Measurements from ENCODE around the gene CYBA. TPM values are rescaled to one million over a fixed set of nuclear protein-coding genes. Genes with fewer than 3 reads are reported as not detected.

Gene CYBA
- total and polyA plus RNA-seq, 2 of the 13 experiments (the other 11 are each of a cell fraction or from before 2014, with no cell fraction given) = 196 to 250 TPM

DNA sequence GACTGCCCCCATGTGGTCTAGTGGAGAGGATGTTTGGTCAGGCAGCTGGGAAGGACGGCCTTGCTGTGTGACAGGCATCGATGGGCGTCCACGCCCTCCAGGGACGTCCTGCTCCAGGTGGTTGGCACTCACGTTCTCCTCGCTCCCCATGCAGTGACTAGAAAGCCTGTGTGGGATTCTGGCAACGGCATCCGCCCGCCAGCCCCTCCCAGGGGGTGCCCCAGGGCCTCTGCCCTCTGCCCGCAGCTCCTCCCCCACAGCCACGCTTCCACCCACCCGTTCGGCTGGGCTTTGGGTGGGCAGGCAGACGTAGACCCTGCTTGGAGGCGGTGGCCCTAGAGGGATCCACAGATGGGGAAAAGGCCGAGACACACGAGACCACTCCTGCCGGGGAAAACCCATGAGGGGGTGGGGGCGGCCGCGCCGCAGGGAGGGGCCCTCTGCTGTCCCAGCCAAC is 17.1 kb downstream of the CYBA start (continued):
- TF ChIP-seq ZFX (CRISPR knock-in tag; IDR thresholded peaks at IDR 0.05; ENCODE audit: low read depth) = peak; percentile 39; the same call in 1 of the 2 replicates
- TF ChIP-seq, protein P1, sequence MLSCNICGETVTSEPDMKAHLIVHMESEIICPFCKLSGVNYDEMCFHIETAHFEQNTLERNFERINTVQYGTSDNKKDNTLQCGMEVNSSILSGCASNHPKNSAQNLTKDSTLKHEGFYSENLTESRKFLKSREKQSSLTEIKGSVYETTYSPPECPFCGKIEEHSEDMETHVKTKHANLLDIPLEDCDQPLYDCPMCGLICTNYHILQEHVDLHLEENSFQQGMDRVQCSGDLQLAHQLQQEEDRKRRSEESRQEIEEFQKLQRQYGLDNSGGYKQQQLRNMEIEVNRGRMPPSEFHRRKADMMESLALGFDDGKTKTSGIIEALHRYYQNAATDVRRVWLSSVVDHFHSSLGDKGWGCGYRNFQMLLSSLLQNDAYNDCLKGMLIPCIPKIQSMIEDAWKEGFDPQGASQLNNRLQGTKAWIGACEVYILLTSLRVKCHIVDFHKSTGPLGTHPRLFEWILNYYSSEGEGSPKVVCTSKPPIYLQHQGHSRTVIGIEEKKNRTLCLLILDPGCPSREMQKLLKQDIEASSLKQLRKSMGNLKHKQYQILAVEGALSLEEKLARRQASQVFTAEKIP (CRISPR knock-in tag; IDR thresholded peaks at IDR 0.05; ENCODE audit: borderline replicate concordance) = no peak
- peak; percentile 9 for TF ChIP-seq ZNF883 (CRISPR knock-in tag; IDR thresholded peaks at IDR 0.05; ENCODE audit: not compliant biosample characterization)
- TF ChIP-seq, protein P2, sequence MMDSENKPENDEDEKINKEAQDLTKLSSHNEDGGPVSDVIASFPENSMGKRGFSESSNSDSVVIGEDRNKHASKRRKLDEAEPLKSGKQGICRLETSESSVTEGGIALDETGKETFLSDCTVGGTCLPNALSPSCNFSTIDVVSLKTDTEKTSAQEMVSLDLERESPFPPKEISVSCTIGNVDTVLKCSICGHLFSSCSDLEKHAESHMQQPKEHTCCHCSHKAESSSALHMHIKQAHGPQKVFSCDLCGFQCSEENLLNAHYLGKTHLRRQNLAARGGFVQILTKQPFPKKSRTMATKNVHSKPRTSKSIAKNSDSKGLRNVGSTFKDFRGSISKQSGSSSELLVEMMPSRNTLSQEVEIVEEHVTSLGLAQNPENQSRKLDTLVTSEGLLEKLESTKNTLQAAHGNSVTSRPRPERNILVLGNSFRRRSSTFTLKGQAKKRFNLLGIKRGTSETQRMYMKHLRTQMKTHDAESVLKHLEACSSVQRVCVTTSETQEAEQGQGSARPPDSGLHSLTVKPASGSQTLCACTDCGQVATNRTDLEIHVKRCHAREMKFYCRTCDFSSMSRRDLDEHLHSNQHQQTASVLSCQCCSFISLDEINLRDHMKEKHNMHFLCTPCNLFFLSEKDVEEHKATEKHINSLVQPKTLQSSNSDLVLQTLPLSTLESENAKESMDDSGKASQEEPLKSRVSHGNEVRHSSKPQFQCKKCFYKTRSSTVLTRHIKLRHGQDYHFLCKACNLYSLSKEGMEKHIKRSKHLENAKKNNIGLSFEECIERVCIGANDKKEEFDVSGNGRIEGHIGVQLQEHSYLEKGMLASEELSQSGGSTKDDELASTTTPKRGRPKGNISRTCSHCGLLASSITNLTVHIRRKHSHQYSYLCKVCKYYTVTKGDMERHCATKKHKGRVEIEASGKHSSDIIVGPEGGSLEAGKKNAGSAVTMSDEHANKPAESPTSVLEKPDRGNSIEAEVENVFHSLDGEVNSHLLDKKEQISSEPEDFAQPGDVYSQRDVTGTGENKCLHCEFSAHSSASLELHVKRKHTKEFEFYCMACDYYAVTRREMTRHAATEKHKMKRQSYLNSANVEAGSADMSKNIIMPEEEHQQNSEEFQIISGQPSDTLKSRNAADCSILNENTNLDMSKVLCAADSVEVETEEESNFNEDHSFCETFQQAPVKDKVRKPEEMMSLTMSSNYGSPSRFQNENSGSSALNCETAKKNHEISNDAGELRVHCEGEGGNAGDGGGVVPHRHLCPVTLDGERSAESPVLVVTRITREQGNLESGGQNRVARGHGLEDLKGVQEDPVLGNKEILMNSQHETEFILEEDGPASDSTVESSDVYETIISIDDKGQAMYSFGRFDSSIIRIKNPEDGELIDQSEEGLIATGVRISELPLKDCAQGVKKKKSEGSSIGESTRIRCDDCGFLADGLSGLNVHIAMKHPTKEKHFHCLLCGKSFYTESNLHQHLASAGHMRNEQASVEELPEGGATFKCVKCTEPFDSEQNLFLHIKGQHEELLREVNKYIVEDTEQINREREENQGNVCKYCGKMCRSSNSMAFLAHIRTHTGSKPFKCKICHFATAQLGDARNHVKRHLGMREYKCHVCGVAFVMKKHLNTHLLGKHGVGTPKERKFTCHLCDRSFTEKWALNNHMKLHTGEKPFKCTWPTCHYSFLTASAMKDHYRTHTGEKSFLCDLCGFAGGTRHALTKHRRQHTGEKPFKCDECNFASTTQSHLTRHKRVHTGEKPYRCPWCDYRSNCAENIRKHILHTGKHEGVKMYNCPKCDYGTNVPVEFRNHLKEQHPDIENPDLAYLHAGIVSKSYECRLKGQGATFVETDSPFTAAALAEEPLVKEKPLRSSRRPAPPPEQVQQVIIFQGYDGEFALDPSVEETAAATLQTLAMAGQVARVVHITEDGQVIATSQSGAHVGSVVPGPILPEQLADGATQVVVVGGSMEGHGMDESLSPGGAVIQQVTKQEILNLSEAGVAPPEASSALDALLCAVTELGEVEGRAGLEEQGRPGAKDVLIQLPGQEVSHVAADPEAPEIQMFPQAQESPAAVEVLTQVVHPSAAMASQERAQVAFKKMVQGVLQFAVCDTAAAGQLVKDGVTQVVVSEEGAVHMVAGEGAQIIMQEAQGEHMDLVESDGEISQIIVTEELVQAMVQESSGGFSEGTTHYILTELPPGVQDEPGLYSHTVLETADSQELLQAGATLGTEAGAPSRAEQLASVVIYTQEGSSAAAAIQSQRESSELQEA (CRISPR knock-in tag; IDR thresholded peaks at IDR 0.05; ENCODE audit: not compliant biosample characterization) = no peak
- TF ChIP-seq HDAC2 (CRISPR knock-in tag; IDR thresholded peaks at IDR 0.05) = no peak
- TF ChIP-seq ZNF3 (CRISPR knock-in tag; IDR thresholded peaks at IDR 0.05) = no peak
- no peak for TF ChIP-seq ZNF337 (CRISPR knock-in tag; IDR thresholded peaks at IDR 0.05; ENCODE audit: borderline replicate concordance, low read depth)
- TF ChIP-seq NAIF1 (CRISPR knock-in tag; IDR thresholded peaks at IDR 0.05; ENCODE audit: borderline replicate concordance) = no peak
- TF ChIP-seq ZNF274 (CRISPR knock-in tag; IDR thresholded peaks at IDR 0.05) = 0 out of 2 replicates have a peak, but pooled peaks have one; percentile 3
- no peak for TF ChIP-seq PAX8 (CRISPR knock-in tag; IDR thresholded peaks at IDR 0.05; ENCODE audit: borderline replicate concordance)
- TF ChIP-seq RBM39 (IDR thresholded peaks at IDR 0.05; ENCODE audit: low read depth, low read length, poor library complexity, severe bottlenecking) = no peak
- TF ChIP-seq POLR2G (IDR thresholded peaks at IDR 0.05; ENCODE audit: low read depth, low read length) = 0 out of 2 replicates have a peak, but pooled peaks have one; percentile 30
- TF ChIP-seq MZF1 (CRISPR knock-in tag; IDR thresholded peaks at IDR 0.05; ENCODE audit: borderline replicate concordance) = no peak
- 0 out of 2 replicates have a peak, but pooled peaks have one; percentile 39 for TF ChIP-seq HNRNPL (IDR thresholded peaks at IDR 0.05; ENCODE audit: low read depth, low read length)
- TF ChIP-seq, protein P3, sequence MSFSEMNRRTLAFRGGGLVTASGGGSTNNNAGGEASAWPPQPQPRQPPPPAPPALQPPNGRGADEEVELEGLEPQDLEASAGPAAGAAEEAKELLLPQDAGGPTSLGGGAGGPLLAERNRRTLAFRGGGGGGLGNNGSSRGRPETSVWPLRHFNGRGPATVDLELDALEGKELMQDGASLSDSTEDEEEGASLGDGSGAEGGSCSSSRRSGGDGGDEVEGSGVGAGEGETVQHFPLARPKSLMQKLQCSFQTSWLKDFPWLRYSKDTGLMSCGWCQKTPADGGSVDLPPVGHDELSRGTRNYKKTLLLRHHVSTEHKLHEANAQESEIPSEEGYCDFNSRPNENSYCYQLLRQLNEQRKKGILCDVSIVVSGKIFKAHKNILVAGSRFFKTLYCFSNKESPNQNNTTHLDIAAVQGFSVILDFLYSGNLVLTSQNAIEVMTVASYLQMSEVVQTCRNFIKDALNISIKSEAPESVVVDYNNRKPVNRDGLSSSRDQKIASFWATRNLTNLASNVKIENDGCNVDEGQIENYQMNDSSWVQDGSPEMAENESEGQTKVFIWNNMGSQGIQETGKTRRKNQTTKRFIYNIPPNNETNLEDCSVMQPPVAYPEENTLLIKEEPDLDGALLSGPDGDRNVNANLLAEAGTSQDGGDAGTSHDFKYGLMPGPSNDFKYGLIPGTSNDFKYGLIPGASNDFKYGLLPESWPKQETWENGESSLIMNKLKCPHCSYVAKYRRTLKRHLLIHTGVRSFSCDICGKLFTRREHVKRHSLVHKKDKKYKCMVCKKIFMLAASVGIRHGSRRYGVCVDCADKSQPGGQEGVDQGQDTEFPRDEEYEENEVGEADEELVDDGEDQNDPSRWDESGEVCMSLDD (CRISPR knock-in tag; IDR thresholded peaks at IDR 0.05; ENCODE audit: borderline replicate concordance) = no peak
- no peak for TF ChIP-seq ZNF546 (CRISPR knock-in tag; conservative IDR thresholded peaks at IDR 0.05)
- 0 out of 2 replicates have a peak, but pooled peaks have one; percentile 15 for TF ChIP-seq FOXO1 (CRISPR knock-in tag; IDR thresholded peaks at IDR 0.05)
